Measurements from ENCODE around the gene FKBP10. TPM values are rescaled to one million over a fixed set of nuclear protein-coding genes. Genes with fewer than 3 reads are reported as not detected.

The FKBP10 gene
- total and polyA plus RNA-seq, 10 of the 15 experiments (the other 5 are each of a cell fraction or from before 2014, with no cell fraction given) = 0.02 to 4.7 (median 1.8) TPM

- H3K79me2 ChIP-seq (ENCODE audit: control insufficient read depth, insufficient read depth, low read length) = peaks cover 4% of the 10 kb centered on the region
- ChIA-PET RAD21 (ENCODE audit: unreplicated experiment) (no interaction called here), SMC1A (ENCODE audit: uncharacterized antibody, unreplicated experiment) (no interaction called here), CTCF (no interaction called here), POLR2A (no interaction called here)
- H3K36me3 ChIP-seq (ENCODE audit: control insufficient read depth in 2 of 2, insufficient read depth in 2 of 2, low read length in 1 of 2) = peaks cover 0 to 10% of the 10 kb centered on the region in 2 experiments; a peak in 2 of 4 replicates
- no peaks in the 10 kb centered on the region for H4K20me1 ChIP-seq (ENCODE audit: control insufficient read depth, insufficient read depth)
- WGBS (ENCODE audit: insufficient coverage, insufficient replicate concordance, low lambda C conversion rate, missing lambda C conversion rate) = 57% methylated on average over 17 of the region's 18 CpGs
- FAIRE-seq = no peak
- H2AFZ ChIP-seq (ENCODE audit: control insufficient read depth, low read depth, low read length) = no peak overlapping the region
- no TSS peak for BruUV-seq (replicated peaks)
- no peak overlapping the region for H3K4me3 ChIP-seq
- no peak overlapping the region for H3K4me2 ChIP-seq (ENCODE audit: control insufficient read depth, insufficient read depth)
- TF ChIP-seq DPF2 (IDR thresholded peaks at IDR 0.05) = peak; percentile 66; the same call in 1 of the 2 replicates
- TF ChIP-seq RBBP5 (conservative IDR thresholded peaks at IDR 0.05) = no peak
- TF ChIP-seq SREBF1 (IDR thresholded peaks at IDR 0.05; ENCODE audit: low read length) = no peak
- no peaks in the 10 kb centered on the region; a peak in 1 of 4 replicates for H3K27me3 ChIP-seq (replicated peaks in 1 of 2; ENCODE audit: control insufficient read depth in 2 of 2, insufficient read depth in 2 of 2, low read length in 1 of 2)
- ATAC-seq = no peak
- H3K9me3 ChIP-seq (replicated peaks; ENCODE audit: control insufficient read depth, insufficient read depth, low read length) = no peaks in the 10 kb centered on the region
- in situ Hi-C loops (cut with MboI) (no loop called here), intact Hi-C loops (cut with micrococcal nuclease; ENCODE audit: unreplicated experiment) (no loop called here)
- no peak overlapping the region for H3K9ac ChIP-seq (ENCODE audit: control insufficient read depth, insufficient read depth, low read length)
- H3K27ac ChIP-seq (ENCODE audit: control insufficient read depth, insufficient read depth) = no peak overlapping the region
- no peaks in the 10 kb centered on the region for H3K4me1 ChIP-seq (ENCODE audit: control insufficient read depth, insufficient read depth, low read length)
- no peak for DNase-seq (ENCODE audit: low read depth, low spot score)
Observed at GRCh38 chr17:41767324-41768042, 45.3 kb upstream of the FKBP10 start.

- H3K9me3 ChIP-seq (replicated peaks; ENCODE audit: control insufficient read depth, insufficient read depth, low read length) = no peaks in the 10 kb centered on the region
- POLR2A ChIA-PET = interaction anchor here (0.6 kb wide), 1 partner anchor 275 kb away, joined by 4 read pairs; no protein-coding TSS in a partner anchor
- RAD21 ChIA-PET (ENCODE audit: unreplicated experiment) = interaction anchor here (1.5 kb wide), 1 partner anchor 33 kb away, joined by 4 read pairs; no protein-coding TSS in a partner anchor
- H3K9ac ChIP-seq (ENCODE audit: control insufficient read depth, insufficient read depth, low read length) = no peak overlapping the region
- no peak overlapping the region for H3K4me3 ChIP-seq
- H3K27me3 ChIP-seq (replicated peaks in 1 of 2; ENCODE audit: control insufficient read depth in 2 of 2, insufficient read depth in 2 of 2, low read length in 1 of 2) = no peaks in the 10 kb centered on the region; a peak in 1 of 4 replicates
- H4K20me1 ChIP-seq (ENCODE audit: control insufficient read depth, insufficient read depth) = no peaks in the 10 kb centered on the region
- no peak overlapping the region for H3K27ac ChIP-seq (ENCODE audit: control insufficient read depth, insufficient read depth)
- peaks cover 0 to 3% of the 10 kb centered on the region in 2 experiments; a peak in 2 of 4 replicates for H3K36me3 ChIP-seq (ENCODE audit: control insufficient read depth in 2 of 2, insufficient read depth in 2 of 2, low read length in 1 of 2)
- no peak overlapping the region for H3K4me2 ChIP-seq (ENCODE audit: control insufficient read depth, insufficient read depth)
- no peak overlapping the region for H2AFZ ChIP-seq (ENCODE audit: control insufficient read depth, low read depth, low read length)
- DNase-seq (ENCODE audit: low read depth, low spot score) (no peak), FAIRE-seq (no peak), ATAC-seq (no peak)
- peaks cover 4% of the 10 kb centered on the region for H3K79me2 ChIP-seq (ENCODE audit: control insufficient read depth, insufficient read depth, low read length)
- CTCF ChIA-PET = interaction anchor here (0.6 kb wide), 1 partner anchor 195 kb away, joined by 3 read pairs; no protein-coding TSS in a partner anchor
- intact Hi-C loops (cut with micrococcal nuclease; ENCODE audit: unreplicated experiment) = no loop called here
- H3K4me1 ChIP-seq (ENCODE audit: control insufficient read depth, insufficient read depth, low read length) = no peaks in the 10 kb centered on the region
- no TSS peak for BruUV-seq (replicated peaks)
- in situ Hi-C loops (cut with MboI) = no loop called here
- SMC1A ChIA-PET (ENCODE audit: uncharacterized antibody, unreplicated experiment) = no interaction called here
- 54% methylated on average over 23 of the region's 23 CpGs for WGBS (ENCODE audit: insufficient coverage, insufficient replicate concordance, low lambda C conversion rate, missing lambda C conversion rate)
- TF ChIP-seq ZNF217 (IDR thresholded peaks at IDR 0.05) (no peak), SMC3 (IDR thresholded peaks at IDR 0.05; ENCODE audit: borderline replicate concordance, low read length) (no peak), YY1 (IDR thresholded peaks at IDR 0.05; ENCODE audit: low read depth, low read length) (no peak), MEF2B (IDR thresholded peaks at IDR 0.05; ENCODE audit: partially characterized antibody, poor library complexity, severe bottlenecking) (no peak), FOXM1 (IDR thresholded peaks at IDR 0.05; ENCODE audit: low read depth, low read length) (no peak), REST (IDR thresholded peaks at IDR 0.05; ENCODE audit: low read depth, low read length) (no peak)
- TF ChIP-seq, protein P1, sequence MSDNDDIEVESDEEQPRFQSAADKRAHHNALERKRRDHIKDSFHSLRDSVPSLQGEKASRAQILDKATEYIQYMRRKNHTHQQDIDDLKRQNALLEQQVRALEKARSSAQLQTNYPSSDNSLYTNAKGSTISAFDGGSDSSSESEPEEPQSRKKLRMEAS (IDR thresholded peaks at IDR 0.05; ENCODE audit: low read depth, low read length) = no peak
Observed at GRCh38 chr17:41768682-41769288, 44.0 kb upstream of the FKBP10 start.

All from GM12878 (cell line).